GM19452 (cell line): Measurements from ENCODE around the gene MC1R.

ENCODE experiments used
- ATAC-seq: cut with Tn5 transposase; IDR thresholded peaks from one replicate; pipeline ENCODE4 v1.9.1; 2021; ENCODE audit not compliant: unreplicated experiment

MC1R gene

DNA sequence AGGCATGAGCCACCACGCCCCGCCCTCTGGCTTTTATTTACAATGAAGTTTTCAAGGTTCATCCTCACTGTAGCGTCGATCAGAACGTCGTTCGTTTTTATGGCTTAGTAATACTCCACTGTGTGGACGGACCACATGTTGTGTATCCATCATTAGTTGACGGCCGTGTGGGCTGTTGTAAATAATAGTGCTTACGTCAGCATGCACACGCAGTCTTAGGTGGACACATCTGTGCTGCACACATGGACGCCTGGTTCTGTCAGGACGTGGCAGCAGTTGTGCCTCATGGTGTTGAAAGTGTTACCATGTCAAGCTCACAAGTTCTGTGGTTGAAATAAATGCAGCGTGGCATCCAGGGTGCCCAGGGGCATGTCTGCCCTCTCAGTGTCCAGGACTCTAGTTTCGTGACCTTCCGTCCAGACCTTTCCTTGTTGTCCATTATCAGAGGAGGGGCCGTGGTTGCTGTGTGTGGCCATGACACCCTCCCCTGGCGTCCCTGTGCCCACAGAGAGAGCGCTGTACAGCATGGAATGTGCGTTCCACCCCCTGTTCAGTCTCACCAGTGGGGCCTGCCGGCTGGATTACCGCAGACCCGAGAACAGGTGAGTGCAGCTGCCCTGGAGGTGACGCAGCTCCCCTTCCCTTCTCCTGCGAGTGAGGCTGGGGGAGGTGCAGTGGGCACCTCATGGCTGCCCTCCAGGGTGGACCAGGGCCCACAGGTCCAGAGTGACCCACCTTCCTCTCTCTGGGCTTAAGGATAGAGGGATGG, 23.0 kb upstream of the MC1R start:
- ATAC-seq, result no peak

GRCh38 chr16:89897204-89897603, 21.5 kb upstream of the MC1R start:
- ATAC-seq, result no peak

GRCh38 chr16:89898201-89898967, 20.3 kb upstream of the MC1R start:
- no peak for ATAC-seq

DNA sequence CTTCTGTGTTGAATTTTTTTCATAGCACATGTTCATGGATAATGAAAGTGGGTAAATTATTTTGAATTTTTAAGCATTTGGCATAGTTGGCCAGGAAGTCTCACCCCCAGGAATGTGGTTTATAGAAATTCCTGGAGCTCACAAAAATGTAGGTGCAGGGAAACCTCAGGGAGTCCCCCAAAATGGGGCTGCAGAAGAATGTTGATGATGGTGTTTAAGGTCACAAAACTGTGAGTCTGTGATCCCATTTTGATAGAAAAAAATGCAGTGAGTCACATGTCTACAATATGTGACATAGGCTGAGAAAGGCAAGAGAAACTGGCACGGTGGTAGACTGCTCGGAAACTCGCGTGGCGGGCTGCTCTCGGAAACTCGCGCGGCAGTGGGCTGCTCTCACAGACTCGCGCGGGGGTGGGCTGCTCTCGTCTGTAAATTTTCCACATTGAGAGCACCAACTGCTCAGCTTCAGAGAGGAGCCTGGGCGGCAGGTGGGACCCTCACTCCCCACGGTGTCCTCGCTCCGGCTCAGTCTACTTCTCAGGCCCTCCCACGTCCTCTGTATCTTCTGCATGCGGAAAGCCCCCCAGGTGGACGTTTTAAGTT, 18.7 kb upstream of the MC1R start:
- no peak for ATAC-seq

- ATAC-seq, result no peak
These were observed 17.8 kb upstream of the MC1R start for GRCh38 chr16:89900885-89901284.

DNA sequence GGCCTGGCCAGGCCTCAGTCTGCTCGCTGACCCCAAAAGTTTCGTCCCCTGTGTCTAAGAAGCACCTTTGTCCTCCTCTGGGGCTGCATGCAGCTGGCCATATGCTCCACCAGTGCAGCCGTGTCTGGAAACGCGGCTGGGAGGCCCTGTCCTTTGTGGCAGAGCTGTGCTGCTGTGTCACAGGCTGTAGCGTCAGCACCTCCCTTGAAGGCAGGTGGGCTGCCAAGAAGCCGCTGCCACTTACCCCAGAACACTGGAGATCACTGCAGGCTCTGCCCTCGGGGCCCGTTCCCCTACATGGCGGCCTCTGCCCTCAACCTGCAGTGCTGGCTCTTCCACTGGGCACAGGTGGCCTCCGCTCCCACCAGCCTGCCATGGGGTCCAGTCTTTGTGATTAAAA, 15.7 kb upstream of the MC1R start:
- no peak for ATAC-seq

- ATAC-seq, result no peak
These were observed 14.7 kb upstream of the MC1R start for GRCh38 chr16:89903908-89904515.

DNA sequence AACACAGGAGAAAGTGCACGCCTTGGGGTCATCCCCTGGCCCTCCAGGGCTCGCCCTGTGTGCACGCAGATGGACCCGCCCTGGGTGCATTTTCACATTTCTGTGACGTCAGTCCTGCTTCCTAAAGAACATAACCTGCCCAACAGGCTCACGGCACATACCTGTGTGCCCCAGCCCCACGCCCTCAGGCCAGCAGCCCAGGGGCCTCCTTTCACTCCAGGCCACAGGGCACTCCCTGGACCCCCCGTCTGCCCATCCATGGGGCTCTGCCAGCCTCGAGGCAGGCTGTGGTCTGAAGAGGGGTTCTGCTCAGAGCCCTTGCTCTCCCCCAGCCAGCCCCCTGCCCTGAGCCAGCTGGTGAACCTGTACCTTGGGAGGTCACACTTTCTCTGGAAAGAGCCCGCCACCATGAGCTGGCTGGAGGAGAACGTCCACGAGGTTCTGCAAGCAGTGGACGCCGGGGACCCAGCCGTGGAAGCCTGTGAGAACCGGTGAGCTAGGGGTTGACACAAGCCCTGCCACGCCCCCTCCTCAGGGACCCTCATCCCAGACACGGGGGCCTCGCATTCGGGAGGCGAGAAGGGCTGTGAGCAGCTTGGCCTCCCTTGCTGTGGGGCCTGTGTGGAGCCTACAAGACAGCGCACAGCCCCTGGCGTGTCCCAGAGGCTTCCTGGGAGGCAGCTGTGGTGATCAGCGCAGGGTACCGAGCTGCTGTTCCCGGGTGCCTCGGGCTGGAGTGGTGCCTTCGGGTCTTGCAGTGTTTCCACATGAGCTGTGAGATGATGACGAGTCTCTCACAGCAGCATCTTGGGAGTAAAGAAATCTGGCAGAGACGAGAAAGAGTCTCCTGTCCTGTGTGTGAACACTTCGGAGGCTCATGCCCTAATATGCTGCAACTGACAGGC, 13.8 kb upstream of the MC1R start:
- ATAC-seq, result no peak

GRCh38 chr16:89905511-89906139, 13.0 kb upstream of the MC1R start:
- no peak for ATAC-seq

GRCh38 chr16:89906140-89907025, 12.3 kb upstream of the MC1R start:
- no peak for ATAC-seq

GRCh38 chr16:89907055-89907814, 11.4 kb upstream of the MC1R start:
- no peak for ATAC-seq

DNA sequence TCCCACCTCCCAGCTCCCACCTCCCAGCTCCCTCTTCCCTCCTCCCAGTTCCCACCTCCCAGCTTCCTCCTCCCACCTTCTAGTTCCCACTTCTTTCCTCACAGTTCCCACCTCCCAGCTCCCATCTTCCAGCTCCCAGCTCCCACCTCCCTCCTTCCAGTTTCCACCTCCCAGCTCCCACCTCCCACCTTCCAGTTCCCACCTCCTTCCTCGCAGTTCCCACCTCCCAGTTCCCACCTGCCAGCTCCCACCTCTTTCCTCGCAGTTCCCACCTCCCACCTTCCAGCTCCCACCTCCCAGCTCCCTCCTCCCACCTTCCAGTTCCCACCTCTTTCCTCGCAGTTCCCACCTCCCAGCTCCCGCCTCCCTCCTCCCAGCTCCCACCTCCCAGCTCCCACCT, 10.4 kb upstream of the MC1R start:
- no peak for ATAC-seq

DNA sequence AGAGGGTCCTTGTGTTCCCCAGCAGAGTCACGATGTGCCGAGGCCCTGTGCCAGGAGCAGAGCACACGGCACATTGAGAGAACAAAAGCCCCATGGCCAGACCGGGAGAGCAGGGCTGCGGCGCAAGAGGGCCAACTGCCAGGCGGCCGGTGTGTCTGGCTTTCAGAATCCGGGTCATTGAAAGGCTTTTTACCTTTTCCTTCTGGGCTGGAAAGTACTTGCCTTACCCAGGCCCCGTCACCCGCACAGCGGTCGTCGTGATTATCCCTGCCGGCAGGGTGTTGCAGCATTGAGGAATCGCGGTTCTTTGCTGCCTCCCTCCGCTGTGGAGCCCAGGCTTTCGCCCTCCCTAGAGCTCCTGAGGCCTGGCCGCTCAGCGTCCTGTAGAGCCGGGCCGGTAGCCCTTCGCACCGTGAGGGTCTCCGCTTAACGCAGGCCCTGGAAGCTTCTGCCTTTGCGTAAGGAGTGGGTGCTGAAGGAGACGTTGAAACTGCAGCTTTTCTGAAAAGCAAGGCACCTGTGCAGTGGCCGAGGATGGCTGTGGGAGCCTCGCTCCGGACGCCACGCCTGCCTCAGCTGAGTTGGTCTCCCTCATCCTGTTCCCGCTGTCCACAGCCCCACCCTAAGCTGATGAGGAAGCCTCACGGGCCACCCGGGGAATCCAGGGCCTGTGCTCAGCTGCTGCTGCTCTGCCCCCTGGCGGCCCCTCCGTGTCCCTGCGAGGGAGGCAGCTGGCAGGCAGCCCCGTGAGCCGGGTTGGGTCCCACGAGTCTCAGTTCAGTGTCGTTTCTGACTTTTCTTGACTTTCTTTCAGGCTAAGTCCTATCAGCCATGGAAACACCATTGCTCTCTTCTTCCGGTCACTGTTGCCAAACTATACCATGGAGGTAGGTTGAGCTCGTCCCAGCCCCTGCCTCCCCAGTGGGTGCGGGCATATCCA, 8.6 kb upstream of the MC1R start:
- ATAC-seq, result no peak

DNA sequence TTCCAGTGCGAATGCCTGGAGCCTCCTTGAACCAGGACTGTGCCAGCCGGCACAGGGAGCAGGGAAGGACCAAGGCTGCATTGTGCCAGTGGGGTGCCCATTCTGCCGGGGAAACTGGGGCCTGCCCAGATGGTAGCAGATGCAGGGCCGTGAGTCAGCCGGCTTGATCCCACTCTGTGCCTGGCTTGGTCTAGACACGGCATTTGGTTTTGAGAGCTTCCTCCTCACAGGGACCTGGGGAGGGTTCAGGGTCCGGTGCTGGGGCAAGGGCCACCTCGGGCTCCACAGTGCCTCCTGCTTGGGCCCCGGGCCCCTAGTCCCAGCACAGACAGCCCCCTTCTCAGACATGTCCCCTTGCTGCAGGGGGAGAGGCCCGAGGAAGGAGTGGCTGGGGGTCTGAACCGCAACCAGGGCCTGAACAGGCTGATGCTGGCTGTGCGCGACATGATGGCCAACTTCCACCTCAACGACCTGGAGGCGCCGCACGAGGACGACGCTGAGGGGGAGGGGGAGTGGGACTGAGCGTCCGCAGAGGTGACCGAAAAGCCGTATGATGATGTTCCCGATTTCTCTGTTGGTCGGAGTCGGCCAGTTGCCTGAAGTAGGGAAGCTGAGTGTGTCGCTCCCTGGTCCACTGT, 7.8 kb upstream of the MC1R start:
- ATAC-seq, result no peak

DNA sequence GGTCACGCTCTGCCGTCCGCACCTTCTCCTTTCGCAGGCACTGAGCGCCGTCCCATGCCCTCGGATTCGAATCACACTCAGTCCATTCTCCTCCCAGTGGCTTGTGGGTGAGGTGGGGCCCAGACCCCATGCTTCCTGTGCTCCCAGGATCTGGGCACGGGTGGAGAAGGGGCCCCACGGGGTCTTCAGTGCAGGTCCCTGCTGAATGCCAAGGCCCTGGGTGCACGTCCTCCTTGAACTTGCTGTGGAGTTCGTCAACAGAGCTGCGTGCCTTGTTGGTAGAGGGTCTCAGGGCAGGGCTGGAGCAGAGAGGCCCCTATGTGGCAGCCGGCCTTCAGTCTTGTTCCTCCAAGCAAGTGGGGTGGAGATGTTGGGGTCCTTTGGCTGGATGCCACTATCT, 7.3 kb upstream of the MC1R start:
- no peak for ATAC-seq

- no peak for ATAC-seq
These were observed 6.5 kb upstream of the MC1R start for GRCh38 chr16:89912143-89912542.

DNA sequence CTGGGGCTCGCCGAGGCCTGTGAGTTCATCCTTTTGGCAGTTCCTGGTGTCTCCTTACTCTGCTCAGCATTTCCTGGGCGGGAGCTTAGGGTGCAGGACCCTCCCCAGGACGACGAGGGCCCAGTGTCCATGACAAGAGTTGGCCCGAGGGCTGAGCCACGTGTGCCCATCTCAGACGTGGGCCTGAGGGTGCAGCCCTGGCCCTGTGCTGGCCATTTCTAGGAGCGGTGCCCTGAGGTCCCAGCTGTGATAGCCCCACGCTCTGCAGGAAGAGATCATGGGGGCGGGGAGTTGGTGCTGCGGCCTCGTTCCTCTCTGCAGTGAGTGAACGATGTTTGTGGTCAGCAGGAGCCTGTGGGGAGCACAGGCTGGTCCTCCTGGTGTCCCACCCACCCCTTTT, 6.0 kb upstream of the MC1R start:
- ATAC-seq, result no peak
